SK-N-SH treated with all-trans-retinoic acid at 6 μM for 48 hours (cell line): ENCODE data around the gene KIF24.

ENCODE experiments used
- BACH2 ChIP-seq: fragments of 250-450 bp; sonication (Bioruptor Pico); IDR thresholded peaks from 2 replicates; pipeline ENCODE4 v1.9.0; 2021; ENCODE audit warnings: mild to moderate bottlenecking, borderline replicate concordance
- CSDC2 ChIP-seq: fragments of 250-450 bp; sonication (Bioruptor Pico); IDR thresholded peaks from 2 replicates; pipeline ENCODE4 v1.5.0; 2020; ENCODE audit warnings: mild to moderate bottlenecking, moderate library complexity
- GLIS3 ChIP-seq: fragments of 250-450 bp; sonication (Bioruptor Pico); IDR thresholded peaks from 2 replicates; pipeline ENCODE4 v1.5.0; 2020; ENCODE audit warnings: mild to moderate bottlenecking, moderate library complexity
- PATZ1 ChIP-seq: fragments of 250-450 bp; sonication (Bioruptor Pico); IDR thresholded peaks from 2 replicates; pipeline ENCODE4 v1.8.0; 2020; ENCODE audit warnings: mild to moderate bottlenecking, moderate library complexity, borderline replicate concordance
- RARB ChIP-seq: fragments of 250-450 bp; sonication (Bioruptor Pico); IDR thresholded peaks from 2 replicates; pipeline ENCODE4 v1.8.0; 2021; ENCODE audit warnings: mild to moderate bottlenecking, moderate library complexity
- TF ChIP-seq, protein P1 (sequence below): fragments of 250-450 bp; sonication (Bioruptor Pico); IDR thresholded peaks from 2 replicates; pipeline ENCODE4 v1.5.1; 2020; ENCODE audit warnings: low read depth, mild to moderate bottlenecking, moderate library complexity

GRCh38 chr9:34291023-34291422, 38.0 kb downstream of the KIF24 start:
- TF ChIP-seq RARB (CRISPR knock-in tag) (no peak), BACH2 (no peak), GLIS3 (no peak), CSDC2 (CRISPR knock-in tag) (no peak), PATZ1 (CRISPR knock-in tag) (no peak)
- TF ChIP-seq, protein P1, sequence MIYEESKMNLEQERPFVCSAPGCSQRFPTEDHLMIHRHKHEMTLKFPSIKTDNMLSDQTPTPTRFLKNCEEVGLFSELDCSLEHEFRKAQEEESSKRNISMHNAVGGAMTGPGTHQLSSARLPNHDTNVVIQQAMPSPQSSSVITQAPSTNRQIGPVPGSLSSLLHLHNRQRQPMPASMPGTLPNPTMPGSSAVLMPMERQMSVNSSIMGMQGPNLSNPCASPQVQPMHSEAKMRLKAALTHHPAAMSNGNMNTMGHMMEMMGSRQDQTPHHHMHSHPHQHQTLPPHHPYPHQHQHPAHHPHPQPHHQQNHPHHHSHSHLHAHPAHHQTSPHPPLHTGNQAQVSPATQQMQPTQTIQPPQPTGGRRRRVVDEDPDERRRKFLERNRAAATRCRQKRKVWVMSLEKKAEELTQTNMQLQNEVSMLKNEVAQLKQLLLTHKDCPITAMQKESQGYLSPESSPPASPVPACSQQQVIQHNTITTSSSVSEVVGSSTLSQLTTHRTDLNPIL (CRISPR knock-in tag) = no peak
